Renal pelvis (tissue), 4 donors: ENCODE results near the gene CCDC57. TPM values are rescaled to one million over a fixed set of nuclear protein-coding genes. Genes with fewer than 3 reads are reported as not detected.

Experiments used
- DNase-seq: peaks from one replicate; pipeline ENCODE4 v3.0.0-alpha.2; 2013
- polyA plus RNA-seq, 3 donors: library from polyadenylated mRNA; unstranded; fragments of 120-200 nt; gene quantifications; one replicate each; pipeline ENCODE4 v1.2.1, GENCODE V29; 2013; ENCODE audit not compliant: insufficient read length in 3 of 3

Gene CCDC57
- polyA plus RNA-seq, 3 donors: 50.9 to 98.3 (median 89.0) TPM

- no peak for DNase-seq
Measured at GRCh38 chr17:82247856-82248671, 35.4 kb upstream of the CCDC57 start.

GRCh38 chr17:82247182-82247823 is 34.7 kb upstream of the CCDC57 start:
- DNase-seq: no peak

- no peak for DNase-seq
Measured at GRCh38 chr17:82246365-82247181, 33.9 kb upstream of the CCDC57 start.

DNA sequence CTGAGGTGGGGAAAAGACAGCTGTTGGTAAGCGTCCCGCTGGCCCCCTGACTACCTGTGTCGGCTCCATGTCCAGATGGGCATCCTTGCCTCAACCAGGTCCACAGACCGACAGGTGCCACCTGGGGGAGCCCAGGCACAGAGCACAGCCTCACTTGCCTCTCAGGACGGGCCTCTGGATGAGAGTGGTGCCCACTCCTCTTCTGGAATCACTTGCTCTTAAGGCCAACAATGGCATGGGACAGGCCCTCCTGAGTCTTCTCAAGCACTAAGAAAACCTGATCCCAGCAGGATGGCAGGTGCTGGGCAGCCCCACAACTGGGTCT is 33.4 kb upstream of the CCDC57 start:
- DNase-seq: no peak

DNA sequence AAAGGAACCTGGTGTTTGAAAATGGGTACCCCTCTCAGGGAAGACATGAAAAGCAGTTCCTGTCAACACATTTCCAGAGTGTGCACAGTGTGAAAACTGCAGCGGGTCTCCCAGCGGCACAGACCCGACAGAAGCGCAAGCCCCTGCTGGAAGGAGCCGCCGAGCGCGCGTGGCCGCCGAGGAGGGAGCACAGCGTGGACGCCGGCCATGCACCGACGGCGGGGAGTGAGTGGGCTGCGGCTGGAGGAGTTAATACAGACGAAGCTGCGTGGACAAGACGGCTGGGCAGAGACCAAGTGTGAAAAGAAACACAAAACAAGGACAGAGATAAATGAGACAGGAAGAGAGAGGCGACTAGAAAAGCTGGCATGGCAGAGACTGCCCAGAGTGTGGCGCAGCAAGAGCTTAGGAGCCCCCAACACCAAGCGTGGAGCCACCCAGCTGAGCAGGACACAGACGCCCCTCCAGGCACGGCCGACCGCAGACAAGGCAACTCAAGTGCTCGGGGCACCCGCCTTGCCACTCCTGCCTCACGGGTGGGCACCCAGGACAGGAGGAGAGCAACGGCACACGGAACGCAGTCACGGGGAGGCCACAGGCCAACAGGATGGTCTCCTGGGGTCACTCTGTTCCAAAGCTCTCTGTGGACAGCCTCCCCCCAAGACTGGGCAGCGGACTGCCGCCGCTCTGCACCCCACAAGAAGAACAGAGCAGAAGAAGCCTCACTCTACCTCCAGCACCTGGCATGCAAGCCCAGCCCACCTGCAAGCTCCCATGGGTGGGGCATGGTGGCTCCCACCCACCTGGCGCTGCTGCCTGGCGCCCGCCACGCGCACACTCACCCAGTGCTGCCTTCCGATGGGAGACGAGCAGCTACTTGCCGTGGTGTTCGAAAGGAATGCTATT is 32.7 kb upstream of the CCDC57 start:
- DNase-seq: no peak

GRCh38 chr17:82244413-82245133 is 31.9 kb upstream of the CCDC57 start:
- no peak for DNase-seq

DNA sequence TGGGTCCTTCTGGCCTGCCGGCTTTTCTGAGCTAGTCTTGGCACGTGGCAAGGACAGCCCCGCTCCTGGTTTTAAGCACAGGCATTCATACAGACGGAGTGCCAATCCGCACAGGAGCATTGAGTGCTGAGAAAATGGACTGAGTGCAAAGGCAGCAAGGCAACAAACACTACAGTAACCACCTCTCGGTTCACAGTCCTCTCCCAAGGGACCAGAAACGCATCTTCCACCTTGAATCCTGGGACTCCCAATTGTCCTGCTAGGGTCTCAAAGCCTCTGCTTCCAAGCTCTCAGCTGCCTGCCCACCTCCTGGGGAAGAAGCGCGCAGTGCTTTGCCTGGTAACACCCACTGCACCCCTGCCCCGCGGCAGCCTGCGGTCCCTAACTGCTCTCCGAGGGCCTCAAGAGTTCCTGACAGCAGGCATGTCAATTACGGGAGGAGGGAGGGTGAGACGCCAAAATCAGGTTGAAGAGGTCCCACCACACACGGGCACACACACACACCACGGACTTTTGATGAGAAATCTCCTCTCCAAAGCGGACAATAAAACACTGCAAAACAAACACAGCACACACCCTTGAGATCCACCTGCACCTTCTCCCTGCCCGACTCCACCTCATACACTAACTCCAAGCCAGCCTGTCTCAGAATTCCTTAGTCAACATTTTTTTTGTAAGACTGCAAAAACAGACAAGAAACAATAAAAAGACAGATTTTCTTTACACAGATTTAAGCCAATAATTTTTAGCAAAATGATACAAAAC is 31.2 kb upstream of the CCDC57 start:
- no peak for DNase-seq

DNA sequence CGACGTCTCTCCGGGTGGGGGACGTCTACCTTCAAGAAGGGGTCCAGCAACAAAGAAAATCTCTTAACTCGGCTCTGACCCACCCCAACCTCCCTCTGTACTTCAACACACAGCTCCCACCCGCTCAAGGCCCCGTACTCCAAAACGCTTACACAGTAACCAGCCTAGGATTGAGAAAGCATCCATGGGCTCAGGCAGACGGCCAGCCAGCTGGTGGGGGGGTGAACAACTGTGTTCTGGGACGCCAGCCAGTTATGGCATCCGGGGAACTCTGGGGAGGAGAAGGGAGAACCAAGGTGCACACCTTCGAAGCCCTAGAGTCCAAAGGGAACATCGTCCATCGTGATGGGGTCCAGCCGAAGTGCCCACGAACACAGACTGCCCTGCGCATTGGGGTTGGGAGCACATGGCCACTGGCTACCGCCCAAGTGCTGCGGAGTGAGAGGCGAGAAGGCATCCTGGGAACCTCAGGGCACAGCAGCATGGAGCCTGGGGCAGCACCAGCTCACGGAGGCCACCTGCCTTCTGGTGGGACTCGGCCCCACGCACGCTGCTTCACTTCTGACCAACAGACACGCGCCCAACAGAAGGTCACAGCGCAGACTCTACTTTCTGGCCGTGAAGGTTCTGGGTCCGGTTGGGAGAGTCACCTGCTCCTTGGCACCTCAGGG is 30.5 kb upstream of the CCDC57 start:
- no peak for DNase-seq

- DNase-seq: no peak
Measured at GRCh38 chr17:82242698-82242976, 30.0 kb upstream of the CCDC57 start.

GRCh38 chr17:82241926-82242697 is 29.5 kb upstream of the CCDC57 start:
- no peak for DNase-seq

GRCh38 chr17:82241183-82241925 is 28.7 kb upstream of the CCDC57 start:
- no peak for DNase-seq

DNA sequence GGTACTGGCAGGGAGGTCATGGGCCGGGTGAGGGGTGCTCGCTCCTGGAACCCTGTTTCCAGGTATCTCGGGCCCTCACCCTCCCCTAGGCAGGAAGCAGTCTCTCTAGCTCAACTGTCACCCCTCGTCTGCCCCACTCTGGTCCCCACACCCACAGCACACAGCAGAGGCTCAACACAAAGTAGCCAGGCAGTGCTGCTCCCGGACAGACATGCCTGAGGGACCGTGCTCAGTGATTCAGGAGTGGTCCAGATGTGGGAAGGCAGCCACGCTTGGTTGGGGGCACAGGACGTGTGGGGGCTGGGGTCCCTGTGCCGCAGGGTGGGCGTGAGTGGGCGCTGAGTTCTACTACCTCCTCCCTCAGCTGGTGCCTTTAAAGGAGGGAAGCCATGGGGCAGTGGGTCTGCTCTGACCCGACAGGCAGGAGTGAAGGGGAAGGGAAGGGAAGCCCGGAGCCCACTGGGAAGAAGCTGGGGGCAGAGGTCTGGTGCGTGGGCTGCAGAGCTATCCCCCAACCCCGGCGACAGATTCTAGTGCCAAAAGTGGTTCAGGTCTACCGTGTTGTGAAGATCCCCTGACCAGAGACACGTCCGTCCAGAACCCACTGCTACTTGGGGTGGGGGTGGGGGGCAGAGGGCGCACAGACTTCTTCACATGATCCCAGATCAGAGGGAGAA is 28.0 kb upstream of the CCDC57 start:
- no peak for DNase-seq

DNA sequence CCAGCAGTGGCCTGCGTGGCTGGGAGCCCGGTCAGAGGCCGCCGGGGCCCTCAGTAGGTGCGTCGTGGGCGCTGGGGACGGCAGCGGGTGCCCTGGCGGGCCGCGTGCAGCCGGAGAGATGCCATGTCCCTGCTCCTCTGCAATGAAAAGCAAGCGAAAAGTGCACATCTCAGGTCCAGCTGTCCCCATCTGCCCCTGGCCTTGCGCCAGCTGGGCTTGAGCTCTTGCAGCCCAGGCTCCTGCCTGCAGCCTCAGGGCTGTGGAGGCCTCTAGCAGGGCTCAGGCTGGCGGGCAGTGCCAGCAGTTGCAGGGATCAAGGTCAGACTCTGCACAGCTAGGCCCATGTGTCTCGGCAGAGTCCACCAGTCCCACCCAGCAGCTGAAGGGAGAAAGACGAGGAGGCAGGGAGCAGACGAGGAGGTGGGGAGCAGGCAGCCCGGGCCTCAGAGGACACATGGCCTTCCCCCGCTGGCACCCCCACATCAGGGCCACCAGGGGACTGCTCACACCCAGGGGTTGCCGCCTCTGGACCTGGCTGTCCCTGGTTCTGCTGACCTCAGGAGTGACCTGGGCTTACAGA is 27.4 kb upstream of the CCDC57 start:
- DNase-seq: no peak

DNA sequence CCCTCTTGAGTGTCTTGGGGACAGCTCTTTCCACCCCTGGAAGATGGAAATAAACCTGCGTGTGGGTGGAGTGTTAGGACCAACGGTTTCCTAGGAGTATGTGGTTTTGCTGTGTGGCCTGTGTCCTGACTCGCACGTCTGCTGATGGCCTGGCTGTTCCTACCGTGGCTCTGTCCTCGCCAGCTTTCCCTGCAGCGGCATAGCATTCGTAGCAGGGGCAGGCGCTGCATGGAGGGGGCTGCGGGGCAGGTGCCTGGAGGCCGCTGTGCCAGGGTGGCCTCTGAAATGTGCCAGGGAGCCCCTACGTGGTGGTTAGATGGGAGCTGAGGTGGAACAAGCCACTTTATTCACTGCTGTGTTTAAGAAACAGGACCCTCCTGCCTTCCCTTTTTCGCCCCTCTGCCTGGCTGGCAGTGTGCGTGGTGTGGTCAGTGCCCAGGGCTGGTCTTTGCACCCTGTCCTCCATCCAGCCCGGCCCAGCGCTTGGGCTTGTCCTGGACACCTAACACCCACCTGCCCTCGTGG is 26.8 kb upstream of the CCDC57 start:
- DNase-seq: no peak

DNA sequence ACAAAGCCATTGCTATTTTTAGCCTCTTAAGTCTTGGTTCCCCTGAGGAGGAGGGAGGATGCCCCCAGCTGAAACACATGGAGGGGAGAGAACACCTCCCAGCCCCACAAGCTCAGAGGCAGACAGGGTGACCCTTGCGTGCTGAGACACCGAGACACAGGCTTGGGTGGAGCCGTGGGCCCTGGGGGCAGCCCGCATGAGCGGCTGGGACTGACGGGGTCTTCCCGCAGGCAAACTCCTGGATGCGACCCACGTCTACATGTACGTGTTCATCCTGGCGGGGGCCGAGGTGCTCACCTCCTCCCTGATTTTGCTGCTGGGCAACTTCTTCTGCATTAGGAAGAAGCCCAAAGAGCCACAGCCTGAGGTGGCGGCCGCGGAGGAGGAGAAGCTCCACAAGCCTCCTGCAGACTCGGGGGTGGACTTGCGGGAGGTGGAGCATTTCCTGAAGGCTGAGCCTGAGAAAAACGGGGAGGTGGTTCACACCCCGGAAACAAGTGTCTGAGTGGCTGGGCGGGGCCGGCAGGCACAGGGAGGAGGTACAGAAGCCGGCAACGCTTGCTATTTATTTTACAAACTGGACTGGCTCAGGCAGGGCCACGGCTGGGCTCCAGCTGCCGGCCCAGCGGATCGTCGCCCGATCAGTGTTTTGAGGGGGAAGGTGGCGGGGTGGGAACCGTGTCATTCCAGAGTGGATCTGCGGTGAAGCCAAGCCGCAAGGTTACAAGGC is 26.0 kb upstream of the CCDC57 start:
- no peak for DNase-seq

- DNase-seq: no peak
Measured at GRCh38 chr17:82237746-82238471, 25.3 kb upstream of the CCDC57 start.
